GM12891 (cell line): Measurements from ENCODE around the gene FAM174C.

Experiments
- POLR2A ChIP-seq: IDR thresholded peaks from 2 replicates; pipeline ENCODE4 v1.6.1; 2011; ENCODE audit warnings: low read depth, low read length, control low read depth
- POLR2AphosphoS5 ChIP-seq: IDR thresholded peaks from 2 replicates; pipeline ENCODE4 v1.6.1; 2011; ENCODE audit warnings: low read depth, low read length, control low read depth

GRCh38 chr19:1307320-1307719 is 32.0 kb downstream of the FAM174C start:
- TF ChIP-seq POLR2AphosphoS5 (no peak), POLR2A (no peak)
